H1 (cell line): ENCODE data around the gene SKAP1. TPM values are rescaled to one million over a fixed set of nuclear protein-coding genes. Genes with fewer than 3 reads are reported as not detected.

Experiments used
- CBX5 ChIP-seq: fragments of 300-800, 300-1000 bp; sonication (generic); IDR thresholded peaks from 2 replicates; pipeline ENCODE4 v1.7.1; 2016; ENCODE audit warnings: antibody characterized with exemption, low read length, low read depth
- CHD7 ChIP-seq: fragments of 300-600 bp; sonication (generic); IDR thresholded peaks from 2 replicates; pipeline ENCODE4 v1.7.1; 2012; ENCODE audit warnings: low read length, moderate library complexity, mild to moderate bottlenecking, inconsistent platforms; ENCODE audit not compliant: insufficient replicate concordance
- CREB1 ChIP-seq: IDR thresholded peaks from 2 replicates; pipeline ENCODE4 v1.6.1; 2012; ENCODE audit warnings: inconsistent platforms
- JUND ChIP-seq: IDR thresholded peaks from 2 replicates; pipeline ENCODE4 v1.6.1; 2011; ENCODE audit warnings: mild to moderate bottlenecking, improper control_type of control experiment, low read length
- MAX ChIP-seq: IDR thresholded peaks from 2 replicates; pipeline ENCODE4 v1.6.1; 2012; ENCODE audit warnings: inconsistent platforms
- POLR2A ChIP-seq, 2 experiments: IDR thresholded peaks; 1 replicate in 1 of 2; 2 replicates in 1 of 2; pipeline ENCODE4 v1.6.1; 2011; ENCODE audit warnings: low read depth in 2 of 2, low read length in 2 of 2, mild to moderate bottlenecking in 2 of 2; ENCODE audit errors: control extremely low read depth in 1 of 2
- SIN3A ChIP-seq, 2 experiments: IDR thresholded peaks in 1 of 2; conservative IDR thresholded peaks in 1 of 2; 2 replicates each; pipeline ENCODE4 v1.6.1; 2011 to 2012; ENCODE audit warnings: low read length in 2 of 2, improper control_type of control experiment in 1 of 2, low read depth in 1 of 2, mild to moderate bottlenecking in 1 of 2
- TAF1 ChIP-seq: IDR thresholded peaks from 2 replicates; pipeline ENCODE4 v1.6.1; 2011; ENCODE audit warnings: mild to moderate bottlenecking, low read depth, low read length
- polyA plus RNA-seq, 7 experiments: library from polyadenylated mRNA; depleted of rRNA in 3 of 7; stranded (reverse) in 5 of 7; unstranded in 2 of 7; fragments of >200 nt in 5 of 7; fragments of 200-250 nt in 2 of 7; gene quantifications; 1 replicate in 5 of 7; 2 replicates in 1 of 7; 4 replicates in 1 of 7; pipeline versions ENCODE4 v1.2.1 to v1.2.3, GENCODE V29; 2011 to 2013; ENCODE audit warnings: missing spikeins in 2 of 7, mixed read lengths in 2 of 7
- total RNA-seq: library from RNA; stranded (reverse); fragmentation: NEBNext Ultra II Directional; extraction: Animal tissue kit (Norgen Biotek cat#: 25700); gene quantifications from 2 replicates; pipeline ENCODE4 v1.2.1, GENCODE V29; 2021

Gene SKAP1
- total and polyA plus RNA-seq, 2 of the 8 experiments (the other 6 are each of a cell fraction or from before 2014, with no cell fraction given): not detected

GRCh38 chr17:48254896-48255295 is 175.1 kb downstream of the SKAP1 start (continued):
- no peak for TF ChIP-seq CHD7
- TF ChIP-seq JUND: no peak
- no peak for TF ChIP-seq CBX5
- peak in 1 of 2 experiments; percentile 19; a peak in 1 of 3 replicates for TF ChIP-seq POLR2A (IDR thresholded peaks at IDR 0.05; ENCODE audit: control extremely low read depth in 1 of 2, low read depth in 2 of 2, low read length in 2 of 2)
- no peak for TF ChIP-seq MAX
- no peak for TF ChIP-seq SIN3A (conservative IDR thresholded peaks at IDR 0.05 in 1 of 2, IDR thresholded peaks at IDR 0.05 in 1 of 2; ENCODE audit: low read depth in 1 of 2, low read length in 2 of 2)
- TF ChIP-seq CREB1: peak; percentile 75
- peak; percentile 29; the same call in 1 of the 2 replicates for TF ChIP-seq TAF1
